IPS-20b (cell line): ENCODE results near the gene PCDH17.

Experiments used
- H3K27ac ChIP-seq: one replicate; pipeline ENCODE4 v1.5.1; 2013; ENCODE audit warnings: low read length
- H3K27me3 ChIP-seq: 2 replicates; pipeline ENCODE4 v1.6.1; 2013; ENCODE audit warnings: mild to moderate bottlenecking, low read length, inconsistent platforms; ENCODE audit not compliant: insufficient read depth
- H3K36me3 ChIP-seq: 2 replicates; pipeline ENCODE4 v1.6.1; 2013; ENCODE audit warnings: low read depth, mild to moderate bottlenecking, inconsistent platforms, low read length, moderate library complexity; ENCODE audit not compliant: insufficient read depth
- H3K4me1 ChIP-seq: 2 replicates; pipeline ENCODE4 v1.6.1; 2013; ENCODE audit warnings: mild to moderate bottlenecking, control low read depth, inconsistent platforms, low read length, moderate library complexity; ENCODE audit not compliant: insufficient read depth
- H3K4me3 ChIP-seq: 2 replicates; pipeline ENCODE4 v1.5.1; 2013; ENCODE audit warnings: mild to moderate bottlenecking, low read length, inconsistent platforms
- H3K9ac ChIP-seq: 2 replicates; pipeline ENCODE4 v1.6.1; 2013; ENCODE audit warnings: low read depth, mild to moderate bottlenecking, inconsistent platforms, low read length, moderate library complexity
- H3K9me3 ChIP-seq: 2 replicates; pipeline ENCODE4 v1.6.1; 2013; ENCODE audit warnings: mild to moderate bottlenecking, low read depth, low read length, inconsistent platforms; ENCODE audit not compliant: insufficient read depth

PCDH17 gene

GRCh38 chr13:57740719-57741118 is 109.2 kb downstream of the PCDH17 start:
- Histone ChIP-seq H3K4me1 (peaks cover 24% of the 10 kb centered on the region; the same call in 1 of the 2 replicates), H3K4me3 (no peak overlapping the region), H3K9me3 (no peaks in the 10 kb centered on the region), H3K9ac (no peak overlapping the region), H3K27ac (no peak overlapping the region), H3K27me3 (no peaks in the 10 kb centered on the region), H3K36me3 (no peaks in the 10 kb centered on the region)

- Histone ChIP-seq H3K27ac (no peak overlapping the region), H3K4me1 (no peaks in the 10 kb centered on the region)
Measured at GRCh38 chr13:57748096-57748495, 116.6 kb downstream of the PCDH17 start.

GRCh38 chr13:57760951-57761350 is 129.4 kb downstream of the PCDH17 start:
- H3K9me3 ChIP-seq = no peaks in the 10 kb centered on the region
- H3K36me3 ChIP-seq = no peaks in the 10 kb centered on the region
- no peak overlapping the region for H3K4me3 ChIP-seq
- no peaks in the 10 kb centered on the region for H3K27me3 ChIP-seq
- H3K27ac ChIP-seq = no peak overlapping the region
- no peaks in the 10 kb centered on the region for H3K4me1 ChIP-seq
- no peak overlapping the region for H3K9ac ChIP-seq

More at GRCh38 chr13:57748096-57748495, 116.6 kb downstream of the PCDH17 start:
- Histone ChIP-seq H3K4me3 (no peak overlapping the region), H3K9ac (no peak overlapping the region), H3K36me3 (no peaks in the 10 kb centered on the region), H3K9me3 (no peaks in the 10 kb centered on the region; the same call in 1 of the 2 replicates), H3K27me3 (no peaks in the 10 kb centered on the region)

GRCh38 chr13:57763689-57764088 is 132.1 kb downstream of the PCDH17 start:
- H3K4me3 ChIP-seq = no peak overlapping the region
- no peak overlapping the region for H3K9ac ChIP-seq
- no peaks in the 10 kb centered on the region for H3K27me3 ChIP-seq
- H3K27ac ChIP-seq = no peak overlapping the region
- no peaks in the 10 kb centered on the region for H3K9me3 ChIP-seq
- H3K36me3 ChIP-seq = no peaks in the 10 kb centered on the region
- H3K4me1 ChIP-seq = no peaks in the 10 kb centered on the region
